GM13976 (cell line): ENCODE data around the gene KCNQ1.

Source experiments
- DNase-seq: peaks from one replicate; pipeline ENCODE4 v3.0.0; 2012; ENCODE audit warnings: low spot score
- in situ Hi-C: fragments of 300-500 bp; cut with MboI; formaldehyde crosslinking; loops from one replicate; pipeline ENCODE4 v1.12.0; 2022; ENCODE audit warnings: low sequenced_read_pairs, mixed read lengths, inconsistent platforms; ENCODE audit not compliant: unreplicated experiment
- TF ChIP-seq, protein P1 (sequence below): IDR thresholded peaks from 2 replicates; pipeline ENCODE4 v1.5.1; 2012; ENCODE audit warnings: borderline replicate concordance, mild to moderate bottlenecking; ENCODE audit not compliant: insufficient read depth; ENCODE audit errors: extremely low read depth, missing control alignments, control extremely low read depth

The KCNQ1 gene

DNA sequence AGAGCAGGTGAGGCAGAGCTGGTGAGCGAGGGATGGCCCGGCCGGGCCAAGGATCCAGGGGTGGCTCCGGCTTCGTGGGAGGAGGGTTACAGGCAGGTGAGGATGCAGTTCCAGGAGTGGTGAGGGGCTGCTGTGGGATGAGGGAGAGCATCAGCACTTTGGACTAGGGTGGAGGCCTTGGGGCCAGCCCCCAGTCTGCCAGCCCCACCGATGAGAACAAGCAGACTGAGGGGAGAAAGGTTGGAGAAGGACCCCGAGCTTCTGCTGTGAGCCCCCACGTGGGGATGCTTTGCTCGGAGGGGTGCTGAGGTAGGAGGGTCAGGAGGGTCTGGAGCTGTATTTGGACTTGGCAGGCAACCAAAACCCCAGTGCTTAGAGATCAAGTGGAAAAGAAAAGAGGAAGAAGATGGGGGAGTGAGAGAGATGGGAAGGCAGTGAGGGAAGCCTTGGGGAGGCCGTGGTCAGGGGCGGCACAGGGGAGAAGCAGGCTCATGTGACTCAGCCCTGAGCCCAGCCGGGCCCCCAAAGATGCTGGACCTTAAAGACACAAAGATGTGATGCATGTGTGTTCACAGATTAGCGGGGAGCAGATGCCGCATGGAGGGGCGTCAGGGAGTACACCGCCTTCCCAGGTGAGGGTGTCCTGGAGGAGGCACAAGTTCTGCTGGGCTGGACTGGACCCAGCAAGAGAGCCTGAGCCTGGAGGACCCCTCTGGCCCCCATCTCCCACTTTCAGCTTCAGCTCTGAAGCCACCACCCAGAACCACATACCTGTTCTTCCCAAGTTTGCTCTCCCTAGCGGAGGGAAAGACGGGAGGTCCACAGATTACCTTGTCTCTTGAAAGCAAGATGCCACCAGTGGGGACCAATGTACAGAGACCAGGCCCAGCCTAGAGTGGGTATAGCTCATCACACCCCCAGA is 349.5 kb downstream of the KCNQ1 start:
- in situ Hi-C loops: no loop called here
- DNase-seq: no peak
- TF ChIP-seq, protein P1, sequence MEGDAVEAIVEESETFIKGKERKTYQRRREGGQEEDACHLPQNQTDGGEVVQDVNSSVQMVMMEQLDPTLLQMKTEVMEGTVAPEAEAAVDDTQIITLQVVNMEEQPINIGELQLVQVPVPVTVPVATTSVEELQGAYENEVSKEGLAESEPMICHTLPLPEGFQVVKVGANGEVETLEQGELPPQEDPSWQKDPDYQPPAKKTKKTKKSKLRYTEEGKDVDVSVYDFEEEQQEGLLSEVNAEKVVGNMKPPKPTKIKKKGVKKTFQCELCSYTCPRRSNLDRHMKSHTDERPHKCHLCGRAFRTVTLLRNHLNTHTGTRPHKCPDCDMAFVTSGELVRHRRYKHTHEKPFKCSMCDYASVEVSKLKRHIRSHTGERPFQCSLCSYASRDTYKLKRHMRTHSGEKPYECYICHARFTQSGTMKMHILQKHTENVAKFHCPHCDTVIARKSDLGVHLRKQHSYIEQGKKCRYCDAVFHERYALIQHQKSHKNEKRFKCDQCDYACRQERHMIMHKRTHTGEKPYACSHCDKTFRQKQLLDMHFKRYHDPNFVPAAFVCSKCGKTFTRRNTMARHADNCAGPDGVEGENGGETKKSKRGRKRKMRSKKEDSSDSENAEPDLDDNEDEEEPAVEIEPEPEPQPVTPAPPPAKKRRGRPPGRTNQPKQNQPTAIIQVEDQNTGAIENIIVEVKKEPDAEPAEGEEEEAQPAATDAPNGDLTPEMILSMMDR: no peak

DNA sequence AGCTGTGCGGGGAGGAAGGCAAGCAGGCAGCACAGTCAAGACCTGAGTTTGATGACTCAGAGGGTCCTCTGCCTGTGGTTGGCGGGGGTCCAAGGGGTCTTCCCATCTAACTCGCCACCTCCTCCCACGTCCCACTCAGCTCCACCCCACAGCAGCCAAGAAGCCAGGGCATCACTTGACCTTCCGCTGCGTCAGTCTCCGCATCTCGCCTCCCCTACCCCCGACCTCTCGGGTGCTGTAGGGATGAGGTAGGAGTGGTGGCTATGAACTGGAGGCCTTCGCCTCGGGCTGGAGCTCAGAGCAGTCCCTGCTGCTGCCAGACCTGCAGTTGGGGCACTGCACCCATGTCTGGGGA is 350.1 kb downstream of the KCNQ1 start:
- in situ Hi-C loops: no loop called here
- TF ChIP-seq, protein P1: no peak
- no peak for DNase-seq

DNA sequence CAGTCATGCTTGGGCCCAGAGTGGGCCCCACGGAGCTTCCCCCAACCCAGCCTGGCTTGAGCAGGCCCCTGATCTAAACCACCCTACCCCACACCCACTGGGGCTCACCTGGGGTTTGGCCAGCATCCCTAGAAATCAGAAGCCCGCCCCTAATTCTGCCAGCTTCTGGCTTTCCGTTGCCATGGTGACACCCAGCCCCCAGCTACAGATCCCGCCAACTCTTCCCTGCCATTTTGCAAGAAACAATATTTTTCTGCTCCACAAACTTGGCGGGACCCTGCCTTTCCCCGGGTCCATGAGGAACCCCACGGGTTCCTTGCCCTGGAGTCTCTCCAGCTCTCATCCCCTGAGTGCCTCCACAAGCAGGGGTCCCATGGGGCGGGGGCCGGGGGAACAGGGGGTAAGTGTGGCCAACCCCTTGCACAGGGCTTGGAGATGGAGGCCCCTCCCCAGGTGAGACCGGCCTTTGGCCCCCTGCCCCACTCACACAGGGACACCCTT is 350.7 kb downstream of the KCNQ1 start:
- TF ChIP-seq, protein P1: no peak
- in situ Hi-C loops: no loop called here
- no peak for DNase-seq

DNA sequence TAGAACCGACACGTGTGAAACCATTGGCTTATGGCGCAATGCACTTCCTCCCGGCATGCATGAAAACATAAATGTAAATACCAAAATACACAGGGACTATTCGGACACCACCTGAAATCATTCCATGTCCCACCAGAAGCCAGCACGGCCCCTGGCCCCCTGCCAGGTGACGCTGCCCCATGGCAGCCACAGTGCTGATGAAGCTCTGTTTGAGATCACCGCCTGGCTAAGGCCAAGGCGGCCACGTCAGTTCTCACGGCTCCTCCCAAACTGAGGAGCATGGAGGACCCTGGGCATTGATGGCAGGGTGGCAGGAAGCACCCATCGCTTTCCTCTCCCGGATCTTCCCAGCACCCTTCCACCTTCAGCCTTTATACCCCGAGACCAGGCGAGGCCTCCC is 351.3 kb downstream of the KCNQ1 start:
- in situ Hi-C loops: no loop called here
- no peak for DNase-seq
- TF ChIP-seq, protein P1: no peak

DNA sequence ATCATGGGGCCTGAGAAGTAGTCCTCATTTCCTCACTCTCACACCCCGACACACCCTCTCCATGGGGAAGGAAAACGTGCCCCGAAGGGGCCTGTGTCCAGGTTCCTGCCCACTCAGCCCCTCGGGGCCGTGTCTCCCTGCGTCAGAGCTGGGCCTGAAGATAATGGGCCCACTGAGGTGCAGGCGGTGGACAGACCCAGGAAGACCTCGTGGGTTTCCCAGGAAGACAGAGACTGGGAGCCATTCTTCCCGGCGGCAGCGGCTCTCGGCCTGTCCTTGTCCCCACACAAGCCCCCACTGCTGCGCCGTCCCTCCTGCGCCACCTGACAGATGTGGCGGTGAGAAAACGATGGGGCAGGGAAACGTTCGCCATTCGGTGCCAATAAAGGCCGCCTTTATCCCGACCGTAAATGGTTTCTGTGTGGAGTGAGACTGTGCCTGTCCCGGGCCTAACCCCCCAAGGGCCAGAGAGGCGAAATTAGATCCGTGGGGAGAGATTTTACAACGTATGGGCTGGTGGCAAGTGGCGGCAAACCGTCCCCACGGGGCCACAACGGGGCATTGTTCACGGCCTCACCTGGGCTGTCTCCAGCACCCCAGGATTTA is 351.8 kb downstream of the KCNQ1 start:
- DNase-seq: no peak
- in situ Hi-C loops: no loop called here
- TF ChIP-seq, protein P1: no peak

DNA sequence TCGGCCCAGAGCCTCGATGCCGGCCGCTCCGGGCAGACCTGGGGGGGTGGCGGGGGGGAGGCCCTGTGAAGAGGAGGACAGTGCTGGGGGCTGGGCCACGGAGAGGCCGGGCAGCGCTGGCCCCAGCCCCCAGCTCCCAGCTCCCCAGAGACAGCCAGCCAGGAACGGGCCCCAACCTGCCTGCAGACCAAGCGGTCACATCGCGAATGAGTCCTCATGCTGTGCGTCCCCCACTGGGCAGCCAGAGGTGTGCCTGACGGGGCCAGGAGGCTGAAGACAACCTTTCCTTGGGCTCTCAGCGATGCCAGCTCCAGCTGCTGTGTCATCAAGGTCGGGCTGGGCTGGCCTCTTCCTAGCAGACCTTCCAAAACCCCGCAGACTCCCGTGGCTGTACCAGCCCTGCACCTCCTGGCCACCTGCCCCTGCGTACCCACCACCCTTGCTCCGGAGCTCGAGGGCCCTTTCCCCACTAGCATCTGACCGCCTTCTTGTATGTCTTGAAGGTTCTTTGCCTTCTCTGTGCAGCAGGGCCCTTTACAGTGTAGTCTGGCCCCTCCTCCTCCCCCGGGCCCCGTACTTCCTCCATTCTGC is 352.4 kb downstream of the KCNQ1 start:
- no peak for DNase-seq
- in situ Hi-C loops: no loop called here
- TF ChIP-seq, protein P1: no peak
